ENCODE data around the gene UBA3. TPM values are rescaled to one million over a fixed set of nuclear protein-coding genes. Genes with fewer than 3 reads are reported as not detected.

UBA3 gene
- total and polyA plus RNA-seq, 8 donors: 33.4 to 99.3 (median 44.5) TPM

DNA sequence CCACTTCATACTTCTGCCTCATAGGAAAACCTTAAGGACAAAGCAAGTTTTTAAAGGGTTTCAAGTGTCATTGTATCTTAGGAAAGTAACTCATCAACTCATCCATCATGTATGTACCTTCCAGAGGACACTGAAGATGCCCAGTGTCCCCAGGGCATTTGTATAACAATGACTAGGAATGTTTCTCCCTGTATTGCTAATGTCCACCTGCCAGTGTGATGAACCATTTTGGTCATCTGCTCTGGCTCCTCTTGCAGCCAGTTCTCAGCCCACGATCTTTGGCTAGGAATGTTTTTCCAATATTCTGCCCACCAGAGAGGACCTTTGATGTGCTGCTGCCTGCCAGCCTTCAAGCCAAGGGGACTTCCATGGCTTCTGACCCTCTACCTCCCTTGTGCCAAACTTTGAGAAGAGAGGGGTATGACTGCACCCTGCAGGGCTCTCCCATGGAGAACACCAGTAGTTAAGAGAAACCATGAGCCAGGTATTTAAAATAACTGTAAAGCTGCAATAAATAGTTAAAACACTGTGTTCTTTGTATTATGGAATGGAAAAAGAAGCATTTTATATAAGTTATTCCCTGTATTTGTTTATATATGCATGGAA is 30.9 kb upstream of the UBA3 start:
- H3K9me3 ChIP-seq: no peaks in the 10 kb centered on the region
- intact Hi-C loops (cut with DNase I; ENCODE audit: low total_unique reads): no loop called here
- no peak overlapping the region for H3K27ac ChIP-seq
- WGBS, 5 donors: 69 to 88% (median 78%) methylated on average over 1 of the region's 1 CpG
- peaks cover 0 to 16% (median 4%) of the 10 kb centered on the region in 4 donors for H3K4me1 ChIP-seq
- no peak for DNase-seq
- no peak for TF ChIP-seq POLR2A (IDR thresholded peaks at IDR 0.05)
- no peak for TF ChIP-seq EP300 (IDR thresholded peaks at IDR 0.05)
- TF ChIP-seq POLR2AphosphoS5 (IDR thresholded peaks at IDR 0.05): no peak
- TF ChIP-seq, protein P1, sequence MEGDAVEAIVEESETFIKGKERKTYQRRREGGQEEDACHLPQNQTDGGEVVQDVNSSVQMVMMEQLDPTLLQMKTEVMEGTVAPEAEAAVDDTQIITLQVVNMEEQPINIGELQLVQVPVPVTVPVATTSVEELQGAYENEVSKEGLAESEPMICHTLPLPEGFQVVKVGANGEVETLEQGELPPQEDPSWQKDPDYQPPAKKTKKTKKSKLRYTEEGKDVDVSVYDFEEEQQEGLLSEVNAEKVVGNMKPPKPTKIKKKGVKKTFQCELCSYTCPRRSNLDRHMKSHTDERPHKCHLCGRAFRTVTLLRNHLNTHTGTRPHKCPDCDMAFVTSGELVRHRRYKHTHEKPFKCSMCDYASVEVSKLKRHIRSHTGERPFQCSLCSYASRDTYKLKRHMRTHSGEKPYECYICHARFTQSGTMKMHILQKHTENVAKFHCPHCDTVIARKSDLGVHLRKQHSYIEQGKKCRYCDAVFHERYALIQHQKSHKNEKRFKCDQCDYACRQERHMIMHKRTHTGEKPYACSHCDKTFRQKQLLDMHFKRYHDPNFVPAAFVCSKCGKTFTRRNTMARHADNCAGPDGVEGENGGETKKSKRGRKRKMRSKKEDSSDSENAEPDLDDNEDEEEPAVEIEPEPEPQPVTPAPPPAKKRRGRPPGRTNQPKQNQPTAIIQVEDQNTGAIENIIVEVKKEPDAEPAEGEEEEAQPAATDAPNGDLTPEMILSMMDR (IDR thresholded peaks at IDR 0.05): no peak
- H3K4me3 ChIP-seq: no peak overlapping the region
- no peaks in the 10 kb centered on the region for H3K27me3 ChIP-seq
- H3K36me3 ChIP-seq: peaks cover 0 to 5% (median 2%) of the 10 kb centered on the region in 4 donors

DNA sequence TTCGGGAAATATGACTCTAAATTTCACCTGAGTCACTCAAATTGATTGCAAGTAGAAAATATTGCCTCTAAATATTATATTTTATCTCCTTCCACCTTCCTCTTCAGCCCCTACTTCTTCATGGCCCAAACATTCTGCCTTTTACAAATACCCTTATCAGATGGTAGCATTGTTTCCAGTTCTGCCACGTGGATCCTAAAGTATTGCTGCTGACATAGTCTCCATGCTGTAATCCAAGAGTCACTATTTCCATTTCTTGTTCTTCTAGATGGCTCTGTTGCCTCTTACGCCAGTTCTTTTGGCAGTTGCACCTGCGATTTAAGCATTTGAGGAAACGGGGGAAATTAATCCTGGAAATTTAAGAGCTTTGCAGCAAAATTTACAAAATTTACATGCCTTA is 28.6 kb upstream of the UBA3 start:
- intact Hi-C loops (cut with DNase I; ENCODE audit: low total_unique reads): no loop called here
- Histone ChIP-seq H3K4me3 (no peak overlapping the region), H3K27ac (no peak overlapping the region), H3K27me3 (no peaks in the 10 kb centered on the region), H3K9me3 (no peaks in the 10 kb centered on the region), H3K4me1 (peaks cover 0 to 29% (median 6%) of the 10 kb centered on the region in 4 donors), H3K36me3 (peaks cover 8 to 27% (median 19%) of the 10 kb centered on the region in 4 donors)
- TF ChIP-seq EP300 (IDR thresholded peaks at IDR 0.05) (no peak), POLR2A (IDR thresholded peaks at IDR 0.05) (no peak), POLR2AphosphoS5 (IDR thresholded peaks at IDR 0.05) (no peak)
- TF ChIP-seq, protein P1 (IDR thresholded peaks at IDR 0.05): no peak
- DNase-seq: no peak
- WGBS, 5 donors: 57 to 71% (median 61%) methylated on average over 5 of the region's 5 CpGs

DNA sequence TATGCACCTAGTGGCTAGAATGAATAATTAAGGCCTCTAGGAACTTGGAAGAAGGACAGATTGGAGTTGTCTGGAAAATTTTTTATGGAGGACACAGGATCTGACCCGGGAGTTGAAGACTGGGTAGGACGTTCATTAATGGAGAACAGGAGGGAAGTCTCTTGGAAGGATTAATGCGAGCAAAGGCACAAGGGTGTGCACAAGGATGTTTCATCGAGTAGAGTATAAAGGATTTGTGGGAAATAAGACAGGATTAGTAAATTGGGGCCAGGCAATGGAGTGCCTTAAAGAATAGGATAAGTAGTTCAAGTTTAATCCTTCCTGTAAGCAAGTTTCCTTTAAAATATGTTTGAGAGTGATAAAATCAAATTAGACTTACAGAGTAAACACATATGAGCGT is 27.7 kb upstream of the UBA3 start:
- 59 to 80% (median 70%) methylated on average over 5 of the region's 5 CpGs for WGBS, 5 donors
- TF ChIP-seq EP300 (IDR thresholded peaks at IDR 0.05): no peak
- TF ChIP-seq POLR2A (IDR thresholded peaks at IDR 0.05): no peak
- no peak for TF ChIP-seq POLR2AphosphoS5 (IDR thresholded peaks at IDR 0.05)
- TF ChIP-seq, protein P1 (IDR thresholded peaks at IDR 0.05): no peak
- DNase-seq: no peak
- Histone ChIP-seq H3K4me1 (peaks cover 0 to 29% (median 6%) of the 10 kb centered on the region in 4 donors), H3K4me3 (no peak overlapping the region), H3K36me3 (peaks cover 12 to 36% (median 29%) of the 10 kb centered on the region in 4 donors), H3K27ac (no peak overlapping the region), H3K27me3 (no peaks in the 10 kb centered on the region), H3K9me3 (no peaks in the 10 kb centered on the region)
- intact Hi-C loops (cut with DNase I; ENCODE audit: low total_unique reads): no loop called here

DNA sequence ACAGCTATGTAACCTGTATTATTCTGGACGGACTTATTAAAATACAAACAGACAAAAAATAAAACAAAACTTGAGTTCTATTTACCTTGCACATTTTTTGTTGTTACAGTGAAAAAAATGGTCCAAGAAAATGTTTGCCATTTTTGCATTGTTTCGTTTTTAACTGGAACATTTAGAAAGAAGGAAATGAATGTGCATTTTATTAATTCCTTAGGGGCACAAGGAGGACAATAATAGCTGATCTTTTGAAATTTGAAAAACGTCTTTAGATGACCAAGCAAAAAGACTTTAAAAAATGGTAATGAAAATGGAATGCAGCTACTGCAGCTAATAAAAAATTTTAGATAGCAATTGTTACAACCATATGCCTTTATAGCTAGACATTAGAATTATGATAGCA is 25.2 kb upstream of the UBA3 start:
- intact Hi-C loops (cut with DNase I; ENCODE audit: low total_unique reads): no loop called here
- Histone ChIP-seq H3K27ac (no peak overlapping the region), H3K4me1 (peaks cover 0 to 30% (median 19%) of the 10 kb centered on the region in 4 donors), H3K4me3 (no peak overlapping the region), H3K27me3 (no peaks in the 10 kb centered on the region), H3K36me3 (peaks cover 15 to 58% (median 45%) of the 10 kb centered on the region in 4 donors), H3K9me3 (no peaks in the 10 kb centered on the region)
- TF ChIP-seq POLR2A (IDR thresholded peaks at IDR 0.05) (no peak), POLR2AphosphoS5 (IDR thresholded peaks at IDR 0.05) (no peak), EP300 (IDR thresholded peaks at IDR 0.05) (no peak)
- TF ChIP-seq, protein P1 (IDR thresholded peaks at IDR 0.05): no peak
- WGBS, 5 donors: 43 to 70% (median 65%) methylated on average over 3 of the region's 3 CpGs
- DNase-seq: no peak

Data from stomach (tissue), 9 donors.